Right renal pelvis (tissue), 4 donors: ENCODE data around the gene MYO18B. TPM values are rescaled to one million over a fixed set of nuclear protein-coding genes. Genes with fewer than 3 reads are reported as not detected.

Experiments
- DNase-seq, 4 donors: peaks; one replicate each; pipeline ENCODE4 v3.0.0-alpha.2; 2013; ENCODE audit warnings: low read depth in 4 of 4, low spot score in 3 of 4, missing footprints in 1 of 4
- polyA plus RNA-seq, 4 donors: library from polyadenylated mRNA; unstranded; fragments of 120-200 nt; gene quantifications; one replicate each; pipeline ENCODE4 v1.2.1, GENCODE V29; 2013; ENCODE audit not compliant: insufficient read length in 4 of 4

Gene MYO18B
- polyA plus RNA-seq, 4 donors: 0.06 to 0.21 (median 0.14) TPM

GRCh38 chr22:26025626-26026025 lies 283.6 kb downstream of the MYO18B start:
- DNase-seq: no peak

GRCh38 chr22:26027341-26027740 lies 285.4 kb downstream of the MYO18B start:
- DNase-seq: no peak

- no peak for DNase-seq
Measured at GRCh38 chr22:26031641-26032040, 289.7 kb downstream of the MYO18B start.

- no peak for DNase-seq
Measured at GRCh38 chr22:26033071-26033470, 291.1 kb downstream of the MYO18B start.

- DNase-seq: no peak
Measured at GRCh38 chr22:26033586-26033985, 291.6 kb downstream of the MYO18B start.

GRCh38 chr22:26035523-26035922 lies 293.5 kb downstream of the MYO18B start:
- DNase-seq: no peak

- DNase-seq: no peak
Measured at GRCh38 chr22:26038365-26038764, 296.4 kb downstream of the MYO18B start.

GRCh38 chr22:26041931-26042330 lies 299.9 kb downstream of the MYO18B start:
- no peak for DNase-seq

- no peak for DNase-seq
Measured at GRCh38 chr22:26043031-26043430, 301.0 kb downstream of the MYO18B start.

GRCh38 chr22:26045051-26045450 lies 303.1 kb downstream of the MYO18B start:
- DNase-seq: no peak

- no peak for DNase-seq
Measured at GRCh38 chr22:26045860-26046259, 303.9 kb downstream of the MYO18B start.

GRCh38 chr22:26047516-26047915 lies 305.5 kb downstream of the MYO18B start:
- DNase-seq: no peak

- DNase-seq: no peak
Measured at GRCh38 chr22:26047920-26048319, 305.9 kb downstream of the MYO18B start.

GRCh38 chr22:26050079-26050478 lies 308.1 kb downstream of the MYO18B start:
- DNase-seq: no peak

GRCh38 chr22:26053737-26054316 lies 311.8 kb downstream of the MYO18B start:
- DNase-seq: no peak

GRCh38 chr22:26054841-26055605 lies 313.0 kb downstream of the MYO18B start:
- no peak for DNase-seq

GRCh38 chr22:26055693-26056092 lies 313.7 kb downstream of the MYO18B start:
- no peak for DNase-seq

GRCh38 chr22:26056455-26057200 lies 314.6 kb downstream of the MYO18B start:
- no peak for DNase-seq

GRCh38 chr22:26057731-26058130 lies 315.7 kb downstream of the MYO18B start:
- no peak for DNase-seq

- no peak for DNase-seq
Measured at GRCh38 chr22:26064048-26064447, 322.1 kb downstream of the MYO18B start.

- no peak for DNase-seq
Measured at GRCh38 chr22:26065847-26066246, 323.9 kb downstream of the MYO18B start.

GRCh38 chr22:26066534-26066933 lies 324.5 kb downstream of the MYO18B start:
- peak in 1 of 4 donors; percentile 23 for DNase-seq
